GM12878 (cell line): Measurements from ENCODE around the gene POLR1A. TPM values are rescaled to one million over a fixed set of nuclear protein-coding genes. Genes with fewer than 3 reads are reported as not detected.

Experiments
- ATAC-seq: fragments of 200-7000 bp; cut with Tn5 transposase; 3 replicates; pipeline ENCODE4 v1.9.1; 2020; ENCODE audit warnings: mild to moderate bottlenecking, moderate library complexity
- BruUV-seq: library from RNA; stranded (reverse); fragments of 400-500 nt; replicated peaks from 2 replicates; lab custom pipeline; 2021; lab: Mats Ljungman, UMichigan
- CTCF ChIA-PET: fragments of 300-600 bp; sonication (Branson Sonifier 250); formaldehyde crosslinking; extraction: SDS; loops from one replicate; lab custom pipeline; 2021; ENCODE audit warnings: inconsistent platforms; lab: Yijun Ruan, JAX
- POLR2A ChIA-PET: fragments of 350-600 bp; formaldehyde crosslinking; extraction: SDS; loops from one replicate; lab custom pipeline; 2021; ENCODE audit warnings: inconsistent platforms; lab: Charles Lee
- RAD21 ChIA-PET: fragments of 300-600 bp; sonication (Branson Sonifier 250); formaldehyde crosslinking; loops from one replicate; lab custom pipeline; 2023; ENCODE audit warnings: antibody characterized with exemption; ENCODE audit not compliant: unreplicated experiment; lab: Charles Lee
- SMC1A ChIA-PET: fragments of 300-600 bp; sonication (Branson Sonifier 250); formaldehyde crosslinking; loops from one replicate; lab custom pipeline; 2023; ENCODE audit not compliant: unreplicated experiment, uncharacterized antibody; lab: Charles Lee
- DNase-seq: peaks from one replicate; pipeline ENCODE4 v3.0.0-alpha.2; 2011; ENCODE audit warnings: low read depth, low spot score
- FAIRE-seq: peaks from 3 replicates; lab custom pipeline; 2011; peaks lifted over from hg19 to GRCh38; lab: Jason Lieb, UNC
- H2AFZ ChIP-seq: 2 replicates; pipeline ENCODE4 v1.6.0; 2011; ENCODE audit warnings: low read depth, low read length, control low read depth; ENCODE audit not compliant: control insufficient read depth
- H3K27ac ChIP-seq: 2 replicates; pipeline ENCODE4 v1.5.1; 2011; ENCODE audit warnings: control low read depth; ENCODE audit not compliant: control insufficient read depth, insufficient read depth
- H3K27me3 ChIP-seq, 2 experiments: replicated peaks in 1 of 2; 2 replicates each; pipeline versions ENCODE4 v1.6.0 to v1.6.1; 2011; ENCODE audit warnings: low read length in 1 of 2; ENCODE audit not compliant: control insufficient read depth in 2 of 2, insufficient read depth in 2 of 2
- H3K36me3 ChIP-seq, 2 experiments: 2 replicates each; pipeline ENCODE4 v1.5.1; 2011; ENCODE audit warnings: low read length in 1 of 2; ENCODE audit not compliant: control insufficient read depth in 2 of 2, insufficient read depth in 2 of 2
- H3K4me1 ChIP-seq: 2 replicates; pipeline ENCODE4 v1.6.1; 2011; ENCODE audit warnings: mild to moderate bottlenecking, low read length, moderate library complexity, mixed read lengths; ENCODE audit not compliant: control insufficient read depth, insufficient read depth
- H3K4me2 ChIP-seq: 2 replicates; pipeline ENCODE4 v1.6.0; 2011; ENCODE audit warnings: control low read depth; ENCODE audit not compliant: control insufficient read depth, insufficient read depth
- H3K4me3 ChIP-seq: fragments of 200-600 bp; sonication (generic); 2 replicates; pipeline ENCODE4 v1.5.1; 2016
- H3K79me2 ChIP-seq: 2 replicates; pipeline ENCODE4 v1.6.0; 2011; ENCODE audit warnings: low read length; ENCODE audit not compliant: control insufficient read depth, insufficient read depth
- H3K9ac ChIP-seq: 2 replicates; pipeline ENCODE4 v1.8.0; 2011; ENCODE audit warnings: low read length, control low read depth, mixed read lengths; ENCODE audit not compliant: control insufficient read depth, insufficient read depth
- H3K9me3 ChIP-seq: replicated peaks from 3 replicates; pipeline ENCODE4 v1.5.1; 2011; ENCODE audit warnings: mild to moderate bottlenecking, low read length; ENCODE audit not compliant: control insufficient read depth, insufficient read depth
- H4K20me1 ChIP-seq: 2 replicates; pipeline ENCODE4 v1.6.0; 2011; ENCODE audit not compliant: control insufficient read depth, insufficient read depth
- BMI1 ChIP-seq: fragments of 450-650 bp; IDR thresholded peaks from 2 replicates; pipeline ENCODE4 v1.6.1; 2016; ENCODE audit warnings: mild to moderate bottlenecking, moderate library complexity, borderline replicate concordance
- CEBPB ChIP-seq, 2 experiments: fragments of 150-350 bp in 1 of 2; IDR thresholded peaks; 2 replicates each; pipeline ENCODE4 v1.6.1; 2012 to 2014; ENCODE audit warnings: low read depth in 2 of 2, low read length in 2 of 2, borderline replicate concordance in 1 of 2, inconsistent platforms in 1 of 2
- EP300 ChIP-seq, 2 experiments: fragments of 150-350 bp in 1 of 2; IDR thresholded peaks; 2 replicates each; pipeline ENCODE4 v1.6.1; 2011 to 2012; ENCODE audit warnings: low read depth in 2 of 2, low read length in 2 of 2, borderline replicate concordance in 1 of 2, improper control_type of control experiment in 1 of 2, inconsistent platforms in 1 of 2; ENCODE audit not compliant: control insufficient read depth in 1 of 2
- EZH2 ChIP-seq: IDR thresholded peaks from 2 replicates; pipeline ENCODE4 v1.6.1; 2012; ENCODE audit warnings: low read depth, mild to moderate bottlenecking, control low read depth, inconsistent platforms, low read length, borderline replicate concordance; ENCODE audit not compliant: control insufficient read depth
- FOS ChIP-seq: IDR thresholded peaks from 3 replicates; pipeline ENCODE4 v1.6.1; 2011; ENCODE audit warnings: borderline replicate concordance; ENCODE audit not compliant: insufficient read length; ENCODE audit errors: extremely low read depth
- HDAC2 ChIP-seq: fragments of 200-600 bp; sonication (generic); IDR thresholded peaks from 2 replicates; pipeline ENCODE4 v1.6.1; 2017
- HDAC6 ChIP-seq: fragments of 200-600 bp; sonication (generic); IDR thresholded peaks from one replicate; pipeline ENCODE4 v1.8.0; 2017; ENCODE audit warnings: antibody characterized with exemption; ENCODE audit not compliant: unreplicated experiment
- MTA2 ChIP-seq: fragments of 450-650 bp; IDR thresholded peaks from 2 replicates; pipeline ENCODE4 v1.6.1; 2016; ENCODE audit warnings: low read depth, mild to moderate bottlenecking, moderate library complexity
- MTA3 ChIP-seq: IDR thresholded peaks from 2 replicates; pipeline ENCODE4 v1.6.1; 2012; ENCODE audit warnings: low read length, inconsistent platforms, borderline replicate concordance
- NR2C1 ChIP-seq: fragments of 450-650 bp; IDR thresholded peaks from 2 replicates; pipeline ENCODE4 v1.6.1; 2017; ENCODE audit warnings: antibody characterized with exemption, mild to moderate bottlenecking, moderate library complexity
- PAX5 ChIP-seq: IDR thresholded peaks from 2 replicates; pipeline ENCODE4 v1.6.1; 2011; ENCODE audit warnings: low read depth, low read length, borderline replicate concordance
- SMC3 ChIP-seq: IDR thresholded peaks from 2 replicates; pipeline ENCODE4 v1.6.1; 2011; ENCODE audit warnings: low read length, improper control_type of control experiment, borderline replicate concordance
- WRNIP1 ChIP-seq: IDR thresholded peaks from 2 replicates; pipeline ENCODE4 v1.6.1; 2011; ENCODE audit warnings: low read depth, low read length, improper control_type of control experiment, borderline replicate concordance
- WGBS: methylation state at CpG from one replicate; pipeline ENCODE4 v1.1.6; 2016; ENCODE audit warnings: low lambda C conversion rate; ENCODE audit not compliant: insufficient replicate concordance, insufficient coverage; ENCODE audit errors: missing lambda C conversion rate; 5-methylcytosine and 5-hydroxymethylcytosine counted together
- in situ Hi-C: fragments of 300-500 bp; cut with MboI; formaldehyde crosslinking; loops from 9 replicates; pipeline ENCODE4 v1.14.3; 2018; ENCODE audit warnings: mixed read lengths
- intact Hi-C: fragments of 100-400 bp; cut with micrococcal nuclease; formaldehyde crosslinking; loops from one replicate; pipeline ENCODE4 v1.14.2; 2022; ENCODE audit not compliant: unreplicated experiment
- polyA plus RNA-seq, 11 experiments: library from polyadenylated mRNA; depleted of rRNA in 4 of 11; unstranded in 6 of 11; stranded (reverse) in 5 of 11; fragments of >200 nt; fragmentation: Nextera tagmentation in 4 of 11; fragmentation: Illumina TruSeq in 1 of 11; extraction: Ambion mirVana in 4 of 11; extraction: Trizol in 1 of 11; gene quantifications; 1 replicate in 1 of 11; 2 replicates in 10 of 11; pipeline versions ENCODE4 v1.2.1 to v1.2.3, GENCODE V29; 2011 to 2016; ENCODE audit warnings: inconsistent platforms in 2 of 11, missing spikeins in 2 of 11, low read depth in 1 of 11
- total RNA-seq, 4 experiments: library from RNA; depleted of rRNA in 3 of 4; stranded (reverse); fragments of >200 nt in 3 of 4; fragmentation: Illumina TruSeq in 1 of 4; extraction: Trizol in 1 of 4; gene quantifications; 2 replicates each; pipeline versions ENCODE4 v1.2.1 to v1.2.3, GENCODE V29; 2013 to 2021
- TF ChIP-seq, protein P1 (sequence below): fragments of 450-650 bp; IDR thresholded peaks from 2 replicates; pipeline ENCODE4 v1.6.1; 2018; ENCODE audit warnings: mild to moderate bottlenecking, low read depth, moderate library complexity; ENCODE audit not compliant: partially characterized antibody

The POLR1A gene
- total and polyA plus RNA-seq, 10 of the 15 experiments (the other 5 are each of a cell fraction or from before 2014, with no cell fraction given): 2.1 to 53.9 (median 17.8) TPM

DNA sequence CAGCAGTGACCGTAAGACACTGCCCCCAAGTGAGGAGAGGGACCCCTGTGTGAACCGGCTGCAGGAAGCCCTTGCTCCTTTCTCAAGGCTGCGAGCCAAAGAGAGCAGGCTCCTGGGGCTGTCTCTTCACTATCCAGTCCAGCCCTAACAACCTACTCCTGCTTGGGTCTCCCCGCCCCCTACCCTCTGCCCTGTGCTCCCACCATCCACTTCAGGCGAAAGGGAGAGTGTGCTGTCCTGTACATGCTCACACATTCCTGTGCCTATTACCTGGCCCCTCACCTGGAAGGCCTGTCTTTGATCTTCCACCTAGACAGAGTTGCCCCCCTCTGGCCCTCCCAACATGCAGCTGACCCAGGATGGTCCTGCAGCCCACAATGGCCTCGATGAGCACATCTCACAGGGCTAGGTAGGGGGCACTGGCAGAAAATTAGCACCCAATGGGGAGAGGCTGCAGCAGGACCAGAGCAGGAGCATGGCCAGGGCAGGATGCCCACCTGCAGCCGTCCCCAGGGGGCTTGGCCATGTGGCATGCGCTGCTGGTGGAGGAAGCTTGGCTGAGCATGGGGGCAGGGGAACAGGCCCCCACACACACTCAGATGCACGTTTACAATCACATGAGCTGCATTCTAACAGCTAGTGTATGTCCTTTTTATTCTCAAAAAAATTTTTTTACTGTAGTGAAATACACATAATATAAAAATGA, 93.5 kb downstream of the POLR1A start:
- H3K9ac ChIP-seq: no peak overlapping the region
- H3K4me1 ChIP-seq: peaks cover 8% of the 10 kb centered on the region
- RAD21 ChIA-PET: interaction anchor here (1.1 to 2.3 kb wide), 2 partner anchors 16 to 17 kb away, joined by 3 to 6 read pairs; no protein-coding TSS in a partner anchor
- ATAC-seq (no peak), FAIRE-seq (no peak), DNase-seq (no peak)
- no peaks in the 10 kb centered on the region for H3K27me3 ChIP-seq
- SMC1A ChIA-PET: interaction anchor here (2.1 to 2.5 kb wide), 2 partner anchors 13 to 24 kb away, joined by 6 read pairs; no protein-coding TSS in a partner anchor
- no peak overlapping the region for H3K27ac ChIP-seq
- no peak overlapping the region for H3K4me3 ChIP-seq
- no peak overlapping the region for H2AFZ ChIP-seq
- intact Hi-C loops (no loop called here), in situ Hi-C loops (no loop called here)
- TF ChIP-seq NR2C1 (no peak), FOS (no peak), PAX5 (no peak), EP300 (IDR thresholded peaks at IDR 0.05; ENCODE audit: borderline replicate concordance in 1 of 2, control insufficient read depth in 1 of 2, low read depth in 2 of 2, low read length in 2 of 2) (no peak), MTA2 (no peak), WRNIP1 (no peak), MTA3 (no peak), HDAC6 (no peak), EZH2 (no peak), BMI1 (no peak), CEBPB (IDR thresholded peaks at IDR 0.05; ENCODE audit: borderline replicate concordance in 1 of 2, low read depth in 2 of 2, low read length in 2 of 2) (no peak), SMC3 (no peak), HDAC2 (no peak)
- TF ChIP-seq, protein P1, sequence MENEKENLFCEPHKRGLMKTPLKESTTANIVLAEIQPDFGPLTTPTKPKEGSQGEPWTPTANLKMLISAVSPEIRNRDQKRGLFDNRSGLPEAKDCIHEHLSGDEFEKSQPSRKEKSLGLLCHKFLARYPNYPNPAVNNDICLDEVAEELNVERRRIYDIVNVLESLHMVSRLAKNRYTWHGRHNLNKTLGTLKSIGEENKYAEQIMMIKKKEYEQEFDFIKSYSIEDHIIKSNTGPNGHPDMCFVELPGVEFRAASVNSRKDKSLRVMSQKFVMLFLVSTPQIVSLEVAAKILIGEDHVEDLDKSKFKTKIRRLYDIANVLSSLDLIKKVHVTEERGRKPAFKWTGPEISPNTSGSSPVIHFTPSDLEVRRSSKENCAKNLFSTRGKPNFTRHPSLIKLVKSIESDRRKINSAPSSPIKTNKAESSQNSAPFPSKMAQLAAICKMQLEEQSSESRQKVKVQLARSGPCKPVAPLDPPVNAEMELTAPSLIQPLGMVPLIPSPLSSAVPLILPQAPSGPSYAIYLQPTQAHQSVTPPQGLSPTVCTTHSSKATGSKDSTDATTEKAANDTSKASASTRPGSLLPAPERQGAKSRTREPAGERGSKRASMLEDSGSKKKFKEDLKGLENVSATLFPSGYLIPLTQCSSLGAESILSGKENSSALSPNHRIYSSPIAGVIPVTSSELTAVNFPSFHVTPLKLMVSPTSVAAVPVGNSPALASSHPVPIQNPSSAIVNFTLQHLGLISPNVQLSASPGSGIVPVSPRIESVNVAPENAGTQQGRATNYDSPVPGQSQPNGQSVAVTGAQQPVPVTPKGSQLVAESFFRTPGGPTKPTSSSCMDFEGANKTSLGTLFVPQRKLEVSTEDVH: no peak
- no peaks in the 10 kb centered on the region for H3K36me3 ChIP-seq
- WGBS: 42% methylated on average over 9 of the region's 9 CpGs
- CTCF ChIA-PET: interaction anchor here (1.1 kb wide), 1 partner anchor 67 kb away, joined by 4 read pairs; no protein-coding TSS in a partner anchor
- no TSS peak for BruUV-seq
- H3K79me2 ChIP-seq: no peaks in the 10 kb centered on the region
- H3K9me3 ChIP-seq: peaks cover 11% of the 10 kb centered on the region; the same call in 2 of the 3 replicates
- POLR2A ChIA-PET: interaction anchor here (0.8 to 1.3 kb wide), 3 partner anchors 10 to 30 kb away, joined by 3 read pairs; no protein-coding TSS in a partner anchor
- no peak overlapping the region for H3K4me2 ChIP-seq
- no peaks in the 10 kb centered on the region for H4K20me1 ChIP-seq
